H9 (cell line): Measurements from ENCODE around the gene TMEM59. TPM values are rescaled to one million over a fixed set of nuclear protein-coding genes. Genes with fewer than 3 reads are reported as not detected.

ENCODE experiments used
- DNase-seq: peaks from one replicate; pipeline ENCODE4 v3.0.0-alpha.2; 2017
- H2AFZ ChIP-seq: one replicate; pipeline ENCODE4 v1.6.1; 2013; ENCODE audit warnings: mild to moderate bottlenecking, low read length, control low read depth, moderate library complexity
- H2AK5ac ChIP-seq: 2 replicates; pipeline ENCODE4 v1.6.1; 2013; ENCODE audit warnings: low read length, control low read depth, mixed read lengths; ENCODE audit not compliant: insufficient read length
- H2BK120ac ChIP-seq: one replicate; pipeline ENCODE4 v1.6.1; 2013; ENCODE audit warnings: low read depth, mild to moderate bottlenecking, low read length, control low read depth, inconsistent platforms; ENCODE audit not compliant: poor library complexity, severe bottlenecking
- H2BK12ac ChIP-seq: 2 replicates; pipeline ENCODE4 v1.6.1; 2013; ENCODE audit warnings: low read length, control low read depth, mixed read lengths, low read depth; ENCODE audit not compliant: insufficient read length
- H2BK15ac ChIP-seq: 2 replicates; pipeline ENCODE4 v1.6.1; 2013; ENCODE audit warnings: low read depth, low read length, control low read depth
- H2BK20ac ChIP-seq: one replicate; pipeline ENCODE4 v1.6.1; 2013; ENCODE audit warnings: low read depth, mild to moderate bottlenecking, low read length, control low read depth, inconsistent platforms; ENCODE audit not compliant: poor library complexity, severe bottlenecking
- H2BK5ac ChIP-seq: 2 replicates; pipeline ENCODE4 v1.6.1; 2013; ENCODE audit warnings: low read length, control low read depth, mixed read lengths; ENCODE audit not compliant: insufficient read length
- H3K14ac ChIP-seq: 2 replicates; pipeline ENCODE4 v1.6.1; 2013; ENCODE audit warnings: low read length, control low read depth; ENCODE audit not compliant: insufficient read depth
- H3K18ac ChIP-seq: 2 replicates; pipeline ENCODE4 v1.6.1; 2013; ENCODE audit warnings: low read depth, mild to moderate bottlenecking, mixed read lengths, low read length, control low read depth; ENCODE audit not compliant: insufficient read length
- H3K23ac ChIP-seq: 2 replicates; pipeline ENCODE4 v1.6.1; 2013; ENCODE audit warnings: low read length, control low read depth, mixed read lengths, low read depth; ENCODE audit not compliant: insufficient read length
- H3K23me2 ChIP-seq: 2 replicates; pipeline ENCODE4 v1.6.1; 2013; ENCODE audit warnings: low read depth, mild to moderate bottlenecking, mixed read lengths, low read length, control low read depth; ENCODE audit not compliant: insufficient read length, poor library complexity, severe bottlenecking
- H3K27ac ChIP-seq: 2 replicates; pipeline ENCODE4 v1.5.1; 2013; ENCODE audit warnings: low read length, control low read depth, mixed read lengths, low read depth; ENCODE audit not compliant: insufficient read length
- H3K27me3 ChIP-seq: 2 replicates; pipeline ENCODE4 v1.6.1; 2013; ENCODE audit warnings: low read length, control low read depth, inconsistent platforms; ENCODE audit not compliant: insufficient read depth
- H3K4ac ChIP-seq: 2 replicates; pipeline ENCODE4 v1.6.1; 2013; ENCODE audit warnings: low read depth, mild to moderate bottlenecking, control low read depth, inconsistent platforms, low read length, moderate library complexity
- H3K4me1 ChIP-seq: 2 replicates; pipeline ENCODE4 v1.6.1; 2013; ENCODE audit warnings: low read length, control low read depth, inconsistent platforms; ENCODE audit not compliant: insufficient read depth
- H3K4me2 ChIP-seq: 2 replicates; pipeline ENCODE4 v1.6.1; 2013; ENCODE audit warnings: low read length, control low read depth, mixed read lengths; ENCODE audit not compliant: insufficient read length, insufficient read depth
- H3K56ac ChIP-seq: 2 replicates; pipeline ENCODE4 v1.6.1; 2013; ENCODE audit warnings: low read depth, mild to moderate bottlenecking, mixed read lengths, low read length, control low read depth; ENCODE audit not compliant: insufficient read length
- H3K79me1 ChIP-seq: 2 replicates; pipeline ENCODE4 v1.6.1; 2013; ENCODE audit warnings: low read depth, mild to moderate bottlenecking, moderate library complexity, low read length, control low read depth, inconsistent platforms; ENCODE audit not compliant: insufficient read depth, poor library complexity, severe bottlenecking
- H3K79me2 ChIP-seq: 2 replicates; pipeline ENCODE4 v1.6.1; 2013; ENCODE audit warnings: low read length, control low read depth, inconsistent platforms; ENCODE audit not compliant: insufficient read depth
- H3K9ac ChIP-seq: 2 replicates; pipeline ENCODE4 v1.6.1; 2013; ENCODE audit warnings: low read length, control low read depth, mixed read lengths; ENCODE audit not compliant: insufficient read length; ENCODE audit errors: extremely low read depth
- H3K9me3 ChIP-seq: one replicate; pipeline ENCODE4 v1.6.1; 2013; ENCODE audit warnings: low read depth, low read length, inconsistent platforms; ENCODE audit not compliant: control insufficient read depth
- H3T11ph ChIP-seq: one replicate; pipeline ENCODE4 v1.6.1; 2013; ENCODE audit warnings: mild to moderate bottlenecking, low read length, control low read depth, inconsistent platforms
- H4K20me1 ChIP-seq: one replicate; pipeline ENCODE4 v1.6.1; 2013; ENCODE audit not compliant: control insufficient read depth, insufficient read length, insufficient read depth
- H4K5ac ChIP-seq: 2 replicates; pipeline ENCODE4 v1.6.1; 2013; ENCODE audit warnings: low read depth, mild to moderate bottlenecking, mixed read lengths, low read length, control low read depth; ENCODE audit not compliant: insufficient read length
- H4K8ac ChIP-seq: replicated peaks from 2 replicates; pipeline ENCODE4 v1.6.1; 2013; ENCODE audit warnings: low read length, control low read depth, mixed read lengths, low read depth; ENCODE audit not compliant: insufficient read length
- H4K91ac ChIP-seq: 2 replicates; pipeline ENCODE4 v1.6.1; 2013; ENCODE audit warnings: low read depth, mild to moderate bottlenecking, moderate library complexity, mixed read lengths, low read length, control low read depth; ENCODE audit not compliant: insufficient read length
- H3K27ac Mint-ChIP-seq, 3 experiments: 2 replicates in 2 of 3; 3 replicates in 1 of 3; pipeline ENCODE4 v1.8.0; 2020 to 2021; ENCODE audit warnings: mixed read lengths in 3 of 3, mild to moderate bottlenecking in 1 of 3, moderate library complexity in 1 of 3
- H3K27me3 Mint-ChIP-seq: 2 replicates; pipeline ENCODE4 v1.8.0; 2021; ENCODE audit warnings: low read depth, mild to moderate bottlenecking, moderate library complexity, mixed read lengths
- H3K36me3 Mint-ChIP-seq, 3 experiments: 2 replicates in 2 of 3; 3 replicates in 1 of 3; pipeline ENCODE4 v1.8.0; 2020 to 2021; ENCODE audit warnings: low read depth in 3 of 3, mixed read lengths in 3 of 3; ENCODE audit not compliant: insufficient read depth in 1 of 3
- H3K4me1 Mint-ChIP-seq, 2 experiments: 2 replicates each; pipeline ENCODE4 v1.8.0; 2020; ENCODE audit warnings: mixed read lengths in 2 of 2
- H3K4me3 Mint-ChIP-seq, 2 experiments: 2 replicates in 1 of 2; 3 replicates in 1 of 2; pipeline ENCODE4 v1.8.0; 2020 to 2021; ENCODE audit warnings: mild to moderate bottlenecking in 2 of 2, mixed read lengths in 2 of 2, moderate library complexity in 1 of 2
- H3K9me3 Mint-ChIP-seq, 2 experiments: 2 replicates in 1 of 2; 3 replicates in 1 of 2; pipeline ENCODE4 v1.8.0; 2020; ENCODE audit warnings: mild to moderate bottlenecking in 2 of 2, mixed read lengths in 2 of 2, moderate library complexity in 1 of 2
- WGBS: extraction: QIAGEN DNeasy Blood & Tissue Kit; methylation state at CpG from one replicate; pipeline ENCODE4 v1.1.7; 2013; ENCODE audit warnings: missing lambda C conversion rate, low lambda C conversion rate, mixed read lengths; ENCODE audit not compliant: insufficient read length; ENCODE audit errors: extremely low coverage; 5-methylcytosine and 5-hydroxymethylcytosine counted together
- total RNA-seq: library from RNA; stranded (reverse); gene quantifications from 2 replicates; pipeline ENCODE4 v1.2.1, GENCODE V29; 2021
- TF ChIP-seq, protein P1 (sequence below): fragments of 200-600 bp; sonication (generic); conservative IDR thresholded peaks from 3 replicates; pipeline ENCODE4 v1.8.0; 2021; ENCODE audit warnings: antibody characterized with exemption, mild to moderate bottlenecking

TMEM59 gene
- total RNA-seq, 1 experiment from 2014 or later, result 111 TPM

DNA sequence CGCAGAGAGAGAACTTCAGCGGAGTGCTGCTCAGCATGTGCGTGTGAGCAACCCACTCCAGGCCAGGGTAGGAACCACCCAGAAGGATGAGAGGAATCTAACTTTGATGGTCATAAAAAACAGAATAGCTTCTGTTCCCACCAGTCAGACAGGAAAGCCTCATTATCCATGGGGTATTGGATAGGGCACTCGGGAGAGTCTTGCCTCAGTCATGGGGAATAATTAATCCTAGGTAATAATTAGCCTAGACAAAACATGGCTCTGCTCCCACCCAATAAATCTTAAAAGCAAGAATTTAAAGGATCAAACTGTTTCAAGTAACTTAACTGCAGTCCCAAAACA lies 70.3 kb downstream of the TMEM59 start:
- Histone ChIP-seq H2BK15ac (no peak overlapping the region), H3K4me1 (no peaks in the 10 kb centered on the region; the same call in 1 of the 2 replicates), H4K20me1 (no peaks in the 10 kb centered on the region), H4K91ac (no peak overlapping the region), H3K18ac (no peak overlapping the region), H3K14ac (no peak overlapping the region), H2BK20ac (no peak overlapping the region), H4K8ac (no peak overlapping the region), H3K4ac (no peak overlapping the region), H3K23me2 (peaks cover 8% of the 10 kb centered on the region), H3K79me2 (no peaks in the 10 kb centered on the region), H3T11ph (no peak overlapping the region), H3K56ac (no peak overlapping the region), H3K9me3 (no peaks in the 10 kb centered on the region), H4K5ac (no peak overlapping the region), H3K27me3 (no peaks in the 10 kb centered on the region), H2BK12ac (no peak overlapping the region), H3K9ac (no peak overlapping the region), H2AFZ (peak overlapping the region; percentile 43), H3K79me1 (no peaks in the 10 kb centered on the region), H2BK120ac (no peak overlapping the region), H2AK5ac (no peak overlapping the region), H3K23ac (no peak overlapping the region), H2BK5ac (no peak overlapping the region), H3K4me2 (peak overlapping the region; percentile 41), H3K27ac (no peak overlapping the region)
- no CpG with 5 or more reads among the region's 4 CpGs for WGBS
- DNase-seq, result no peak
- Mint-ChIP-seq H3K27ac (no peak overlapping the region), H3K9me3 (no peaks in the 10 kb centered on the region; a peak in 1 of 5 replicates), H3K27me3 (peaks cover 9% of the 10 kb centered on the region), H3K36me3 (no peaks in the 10 kb centered on the region), H3K4me3 (peak overlapping the region; percentile 51 to 69), H3K4me1 (peaks cover 19 to 27% of the 10 kb centered on the region in 2 experiments)
- TF ChIP-seq, protein P1, sequence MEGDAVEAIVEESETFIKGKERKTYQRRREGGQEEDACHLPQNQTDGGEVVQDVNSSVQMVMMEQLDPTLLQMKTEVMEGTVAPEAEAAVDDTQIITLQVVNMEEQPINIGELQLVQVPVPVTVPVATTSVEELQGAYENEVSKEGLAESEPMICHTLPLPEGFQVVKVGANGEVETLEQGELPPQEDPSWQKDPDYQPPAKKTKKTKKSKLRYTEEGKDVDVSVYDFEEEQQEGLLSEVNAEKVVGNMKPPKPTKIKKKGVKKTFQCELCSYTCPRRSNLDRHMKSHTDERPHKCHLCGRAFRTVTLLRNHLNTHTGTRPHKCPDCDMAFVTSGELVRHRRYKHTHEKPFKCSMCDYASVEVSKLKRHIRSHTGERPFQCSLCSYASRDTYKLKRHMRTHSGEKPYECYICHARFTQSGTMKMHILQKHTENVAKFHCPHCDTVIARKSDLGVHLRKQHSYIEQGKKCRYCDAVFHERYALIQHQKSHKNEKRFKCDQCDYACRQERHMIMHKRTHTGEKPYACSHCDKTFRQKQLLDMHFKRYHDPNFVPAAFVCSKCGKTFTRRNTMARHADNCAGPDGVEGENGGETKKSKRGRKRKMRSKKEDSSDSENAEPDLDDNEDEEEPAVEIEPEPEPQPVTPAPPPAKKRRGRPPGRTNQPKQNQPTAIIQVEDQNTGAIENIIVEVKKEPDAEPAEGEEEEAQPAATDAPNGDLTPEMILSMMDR, result no peak
